Activated T-helper 1 cell treated with anti-CD3 and anti-CD28 coated beads, Interleukin-12 subunit alpha, Interleukin-12 subunit beta, Interleukin-2, Interleukin-4 antibody, amounts not matched to agents 30 ng/mL and 10 ng/mL and 1 ng/mL, durations not matched to agents 14 hours and 24 hours and 36 hours (primary cell): ENCODE results near the gene CASK. TPM values are rescaled to one million over a fixed set of nuclear protein-coding genes. Genes with fewer than 3 reads are reported as not detected.
"Not testable (repeated sequence)": the region's sequence is repeated elsewhere in the genome, so short reads cannot be mapped to it uniquely, and the experiment has no call there.

Source experiments
- DNase-seq: peaks from one replicate; pipeline ENCODE4 v3.0.0; 2021; ENCODE audit warnings: low spot score
- H3K27ac Mint-ChIP-seq: one replicate; pipeline ENCODE4 v1.8.0; 2021; ENCODE audit warnings: mild to moderate bottlenecking, mixed read lengths
- H3K27me3 Mint-ChIP-seq: one replicate; pipeline ENCODE4 v1.8.0; 2022; ENCODE audit warnings: mild to moderate bottlenecking, moderate library complexity, mixed read lengths; ENCODE audit not compliant: insufficient read depth
- H3K36me3 Mint-ChIP-seq: one replicate; pipeline ENCODE4 v1.8.0; 2021; ENCODE audit warnings: low read depth, mixed read lengths
- H3K4me1 Mint-ChIP-seq: one replicate; pipeline ENCODE4 v1.8.0; 2021; ENCODE audit warnings: low read depth, mixed read lengths
- H3K4me3 Mint-ChIP-seq: one replicate; pipeline ENCODE4 v1.8.0; 2021; ENCODE audit warnings: mild to moderate bottlenecking, moderate library complexity, mixed read lengths
- H3K9me3 Mint-ChIP-seq: one replicate; pipeline ENCODE4 v1.8.0; 2021; ENCODE audit warnings: mixed read lengths
- intact Hi-C: fragments of 100-400 bp; cut with micrococcal nuclease; formaldehyde crosslinking; loops from one replicate; pipeline ENCODE4 v1.15.1; 2024
- total RNA-seq: library from RNA; stranded (reverse); gene quantifications from 2 replicates; pipeline ENCODE4 v1.2.3, GENCODE V29; 2022

CASK gene
- total RNA-seq, 1 donor from 2014 or later = 30.5 TPM

- H3K36me3 Mint-ChIP-seq = peaks cover 8% of the 10 kb centered on the region
- intact Hi-C loops = loop anchor here (10.0 kb wide), 1 partner anchor 292 kb away; the partner anchor contains the start of gene NYX
- peak; percentile 17 for DNase-seq
- H3K27me3 Mint-ChIP-seq = no peaks in the 10 kb centered on the region
- H3K27ac Mint-ChIP-seq = peak overlapping the region; percentile 36
- no peaks in the 10 kb centered on the region for H3K9me3 Mint-ChIP-seq
- H3K4me1 Mint-ChIP-seq = peaks cover 35% of the 10 kb centered on the region
- no peak overlapping the region for H3K4me3 Mint-ChIP-seq
Measured at GRCh38 chrX:41737065-41737464, 186.3 kb downstream of the CASK start.

- Mint-ChIP-seq H3K27me3 (no peaks in the 10 kb centered on the region), H3K36me3 (peaks cover 8% of the 10 kb centered on the region), H3K9me3 (no peaks in the 10 kb centered on the region), H3K27ac (peak overlapping the region; percentile 77), H3K4me1 (peaks cover 31% of the 10 kb centered on the region), H3K4me3 (peak overlapping the region; percentile 52)
- DNase-seq = no peak
- intact Hi-C loops = loop anchor here (1.0 to 10.0 kb wide), 8 partner anchors 14 to 402 kb away; partner anchors contain the start of genes DDX3X and NYX
Measured at GRCh38 chrX:41734530-41734929, 188.8 kb downstream of the CASK start.

- peaks cover 8% of the 10 kb centered on the region for H3K36me3 Mint-ChIP-seq
- peak overlapping the region; percentile 77 for H3K27ac Mint-ChIP-seq
- no peaks in the 10 kb centered on the region for H3K27me3 Mint-ChIP-seq
- intact Hi-C loops = loop anchor here (1.0 to 10.0 kb wide), 8 partner anchors 13 to 402 kb away; partner anchors contain the start of genes DDX3X and NYX
- H3K9me3 Mint-ChIP-seq = no peaks in the 10 kb centered on the region
- peak; percentile 5 for DNase-seq
- peaks cover 31% of the 10 kb centered on the region for H3K4me1 Mint-ChIP-seq
- peak overlapping the region; percentile 52 for H3K4me3 Mint-ChIP-seq
Measured at GRCh38 chrX:41733939-41734338, 189.4 kb downstream of the CASK start.

GRCh38 chrX:41732260-41732659 lies 191.1 kb downstream of the CASK start:
- DNase-seq = no peak
- peaks cover 11% of the 10 kb centered on the region for H3K36me3 Mint-ChIP-seq
- H3K27me3 Mint-ChIP-seq = no peaks in the 10 kb centered on the region
- intact Hi-C loops = loop anchor here (5.0 to 10.0 kb wide), 4 partner anchors 35 to 400 kb away; partner anchors contain the start of genes DDX3X and NYX
- no peak overlapping the region for H3K27ac Mint-ChIP-seq
- H3K4me3 Mint-ChIP-seq = no peak overlapping the region
- H3K4me1 Mint-ChIP-seq = peaks cover 30% of the 10 kb centered on the region
- H3K9me3 Mint-ChIP-seq = no peaks in the 10 kb centered on the region

GRCh38 chrX:41730081-41730480 lies 193.3 kb downstream of the CASK start:
- Mint-ChIP-seq H3K27me3 (no peaks in the 10 kb centered on the region), H3K9me3 (no peaks in the 10 kb centered on the region), H3K4me1 (peaks cover 16% of the 10 kb centered on the region), H3K36me3 (peaks cover 9% of the 10 kb centered on the region), H3K4me3 (no peak overlapping the region), H3K27ac (no peak overlapping the region)
- no peak for DNase-seq
- intact Hi-C loops = loop anchor here (5.0 to 10.0 kb wide), 4 partner anchors 33 to 398 kb away; partner anchors contain the start of genes DDX3X and NYX

- H3K27ac Mint-ChIP-seq = no peak overlapping the region
- intact Hi-C loops = no loop called here
- no peak overlapping the region for H3K4me3 Mint-ChIP-seq
- no peaks in the 10 kb centered on the region for H3K27me3 Mint-ChIP-seq
- H3K9me3 Mint-ChIP-seq = no peaks in the 10 kb centered on the region
- H3K36me3 Mint-ChIP-seq = peaks cover 7% of the 10 kb centered on the region
- H3K4me1 Mint-ChIP-seq = peaks cover 16% of the 10 kb centered on the region
- no peak for DNase-seq
Measured at GRCh38 chrX:41728125-41728524, 195.2 kb downstream of the CASK start.

- Mint-ChIP-seq H3K36me3 (peaks cover 24% of the 10 kb centered on the region), H3K4me3 (peak within 1 kb of the TSS; percentile 19), H3K9me3 (peaks cover 16% of the 10 kb centered on the region), H3K27me3 (no peaks in the 10 kb centered on the region), H3K4me1 (peaks cover 45% of the 10 kb centered on the region), H3K27ac (no peak within 1 kb of the TSS)
- intact Hi-C loops = loop anchor here (5.0 kb wide), 1 partner anchor 37 kb away; the partner anchor contains the start of gene GPR34
- no peak for DNase-seq
Measured at GRCh38 chrX:41723826-41724225, 199.5 kb downstream of the CASK start, which contains the start of gene GPR82. Gene GPR82, plus strand, starts transcription at chrX:41724181. Its CDS starts 2,846 bp downstream, at chrX:41727027.

- no peak for DNase-seq
- Mint-ChIP-seq H3K4me3 (no peak overlapping the region), H3K27ac (no peak overlapping the region), H3K36me3 (peaks cover 24% of the 10 kb centered on the region), H3K4me1 (peaks cover 45% of the 10 kb centered on the region), H3K27me3 (no peaks in the 10 kb centered on the region), H3K9me3 (peaks cover 16% of the 10 kb centered on the region)
- intact Hi-C loops = loop anchor here (5.0 kb wide), 1 partner anchor 36 kb away; the partner anchor contains the start of gene GPR34
Measured at GRCh38 chrX:41722816-41723618, 200.3 kb downstream of the CASK start.

GRCh38 chrX:41722214-41722613 lies 201.1 kb downstream of the CASK start:
- DNase-seq = no peak
- peaks cover 45% of the 10 kb centered on the region for H3K4me1 Mint-ChIP-seq

GRCh38 chrX:41721590-41721989 lies 201.8 kb downstream of the CASK start:
- Mint-ChIP-seq H3K4me3 (no peak overlapping the region), H3K27ac (no peak overlapping the region), H3K27me3 (no peaks in the 10 kb centered on the region), H3K36me3 (peaks cover 23% of the 10 kb centered on the region), H3K9me3 (peaks cover 23% of the 10 kb centered on the region), H3K4me1 (peaks cover 51% of the 10 kb centered on the region)
- DNase-seq = no peak
- intact Hi-C loops = loop anchor here (2.0 to 5.0 kb wide), 3 partner anchors 13 to 34 kb away; partner anchors contain the start of gene GPR34

More at GRCh38 chrX:41722214-41722613, 201.1 kb downstream of the CASK start:
- peaks cover 22% of the 10 kb centered on the region for H3K36me3 Mint-ChIP-seq
- peaks cover 16% of the 10 kb centered on the region for H3K9me3 Mint-ChIP-seq
- intact Hi-C loops = loop anchor here (5.0 kb wide), 1 partner anchor 35 kb away; the partner anchor contains the start of gene GPR34
- no peak overlapping the region for H3K4me3 Mint-ChIP-seq
- peak overlapping the region; percentile 11 for H3K27ac Mint-ChIP-seq
- H3K27me3 Mint-ChIP-seq = no peaks in the 10 kb centered on the region

GRCh38 chrX:41720125-41720779 lies 203.1 kb downstream of the CASK start:
- Mint-ChIP-seq H3K4me1 (peaks cover 61% of the 10 kb centered on the region), H3K9me3 (peaks cover 23% of the 10 kb centered on the region), H3K27me3 (no peaks in the 10 kb centered on the region), H3K4me3 (no peak overlapping the region), H3K36me3 (peaks cover 23% of the 10 kb centered on the region), H3K27ac (peak overlapping the region; percentile 82)
- intact Hi-C loops = loop anchor here (1.0 to 5.0 kb wide), 6 partner anchors 9 to 202 kb away; partner anchors contain the start of gene GPR34
- DNase-seq = peak; percentile 23

GRCh38 chrX:41719610-41720009 lies 203.7 kb downstream of the CASK start:
- Mint-ChIP-seq H3K27ac (peak overlapping the region; percentile 40), H3K4me1 (peaks cover 61% of the 10 kb centered on the region), H3K36me3 (peaks cover 23% of the 10 kb centered on the region), H3K4me3 (peak overlapping the region; percentile 17), H3K9me3 (peaks cover 23% of the 10 kb centered on the region)
- intact Hi-C loops = loop anchor here (1.0 to 5.0 kb wide), 6 partner anchors 8 to 203 kb away; partner anchors contain the start of gene GPR34
- not testable (repeated sequence) for DNase-seq, H3K27me3 Mint-ChIP-seq
